ENCODE results near the gene LPIN1.
A peak's percentile ranks its signal among the peaks of the same experiment; 100 is the strongest.

The LPIN1 gene

DNA sequence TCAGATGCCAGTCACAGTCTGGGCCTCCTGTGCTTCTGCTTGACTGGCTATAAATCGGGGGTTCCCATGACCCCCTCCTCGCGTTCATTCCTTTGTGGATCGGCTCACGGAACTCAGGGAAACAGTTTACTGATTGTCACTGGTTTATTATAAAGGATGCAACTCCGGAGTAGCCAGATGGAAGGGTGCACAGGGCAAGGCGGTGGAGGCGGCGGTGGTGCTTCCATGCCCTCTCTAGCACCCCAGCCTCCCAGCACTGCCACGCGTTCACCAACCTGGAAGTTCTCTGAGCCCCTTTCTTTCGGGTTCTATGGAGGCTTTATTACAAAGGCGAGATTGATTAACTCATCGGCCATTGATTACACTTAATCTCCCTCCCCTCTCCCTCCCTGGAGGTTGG, 15.6 kb downstream of the LPIN1 start:
- DNase-seq: no peak

DNA sequence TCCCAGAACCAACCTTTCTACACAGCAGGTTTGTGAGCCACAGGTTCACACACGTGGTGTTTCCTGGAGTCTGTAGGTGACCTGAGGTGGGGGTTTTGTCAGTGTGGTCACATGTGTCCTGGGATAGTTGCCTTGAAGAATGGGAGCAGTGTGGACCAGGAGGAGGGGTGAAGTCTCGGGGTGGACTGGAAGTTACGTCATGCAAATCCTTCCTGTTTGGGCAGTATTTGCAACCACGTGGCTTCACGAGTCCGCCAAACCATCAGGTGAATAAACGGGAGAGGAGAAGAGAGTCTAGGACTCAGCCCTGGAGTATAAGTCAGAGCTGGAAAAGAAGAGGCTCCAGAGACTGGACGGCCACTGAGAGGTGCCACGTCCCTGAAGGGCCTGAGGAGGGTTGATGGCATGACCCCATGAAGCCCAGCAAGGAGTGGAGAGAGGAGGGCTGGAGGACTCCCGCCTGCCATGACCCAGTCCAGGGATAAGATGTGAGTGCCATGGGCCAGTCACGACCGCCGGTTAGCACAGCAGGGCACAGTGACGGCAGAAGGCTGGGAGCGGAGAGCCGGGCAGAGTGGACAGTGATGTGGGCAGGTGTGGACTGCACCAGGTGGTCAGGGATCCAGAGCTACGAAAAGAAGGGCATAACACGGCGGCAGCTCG, 16.5 kb downstream of the LPIN1 start:
- no peak for DNase-seq

DNA sequence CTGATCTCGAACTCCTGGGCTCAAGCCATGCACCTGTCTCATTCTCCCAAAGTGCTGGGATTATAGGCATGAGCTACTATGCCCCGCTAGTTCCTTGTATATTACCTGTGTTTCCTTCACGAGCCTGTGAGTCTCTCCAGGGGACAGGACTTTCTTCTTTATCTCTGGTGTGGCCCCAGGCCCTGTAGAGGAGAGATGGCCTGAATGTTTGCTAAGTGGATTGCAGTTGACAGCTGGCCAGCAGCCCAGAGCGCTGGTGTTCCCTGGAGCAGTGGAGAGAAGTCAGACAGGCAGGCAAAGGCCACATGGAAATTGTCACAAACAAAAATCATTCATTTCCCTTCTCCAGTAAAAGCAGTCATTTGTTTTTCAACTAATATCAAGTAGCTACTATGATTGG, 17.9 kb downstream of the LPIN1 start:
- peak in 3 of 56 donors; percentile 7 to 25 (median 10) for DNase-seq

DNA sequence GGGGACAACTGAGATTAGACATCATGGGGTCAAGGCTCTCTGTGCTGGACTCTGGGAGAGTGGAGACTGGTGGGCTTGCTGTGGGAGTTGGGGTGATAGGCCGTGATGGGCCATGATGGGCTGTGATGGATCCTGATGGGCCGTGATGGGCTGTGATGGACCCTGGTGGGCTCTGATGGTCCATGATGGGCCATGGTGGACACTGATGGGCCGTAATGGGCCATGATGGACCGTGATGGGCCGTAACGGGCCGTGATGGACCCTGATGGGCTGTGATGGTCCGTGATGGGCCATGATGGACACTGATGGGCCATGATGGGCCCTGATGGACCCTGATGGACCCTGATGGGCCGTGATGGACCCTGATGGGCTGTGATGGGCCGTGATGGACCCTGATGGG, 18.5 kb downstream of the LPIN1 start:
- no peak for DNase-seq

DNA sequence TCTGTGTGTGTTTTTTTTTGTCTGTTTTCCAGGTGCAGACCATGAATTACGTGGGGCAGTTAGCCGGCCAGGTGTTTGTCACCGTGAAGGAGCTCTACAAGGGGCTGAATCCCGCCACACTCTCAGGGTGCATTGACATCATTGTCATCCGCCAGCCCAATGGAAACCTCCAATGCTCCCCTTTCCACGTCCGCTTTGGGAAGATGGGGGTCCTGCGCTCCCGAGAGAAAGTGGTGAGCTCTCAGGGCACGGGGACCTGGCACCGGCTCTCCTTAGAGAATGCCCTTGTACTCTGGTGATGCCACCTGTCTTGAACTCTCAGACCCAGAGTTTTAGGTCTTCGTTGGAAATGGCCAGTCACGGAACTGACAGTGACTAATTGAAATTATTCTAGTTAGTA, 19.1 kb downstream of the LPIN1 start:
- DNase-seq: no peak

DNA sequence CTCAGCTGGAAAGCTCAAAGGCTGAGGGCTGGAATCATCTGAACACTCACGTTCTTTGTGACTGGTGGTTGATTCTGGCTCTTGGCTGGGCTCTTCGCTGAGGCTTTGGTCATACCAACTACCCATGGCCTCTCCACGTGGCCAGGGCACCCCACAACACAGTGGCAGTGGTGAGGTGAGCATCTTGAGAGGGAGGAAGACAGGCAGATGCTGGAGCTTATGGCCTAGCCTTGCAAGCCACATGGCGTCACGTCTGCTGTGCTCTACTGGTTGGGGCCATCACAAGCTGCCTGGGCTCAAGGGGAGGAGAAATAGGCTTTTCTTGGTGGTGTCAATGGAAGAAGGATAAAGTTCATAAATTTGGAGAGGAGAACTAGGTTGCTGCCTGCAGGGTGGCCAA, 19.6 kb downstream of the LPIN1 start:
- no peak for DNase-seq

DNA sequence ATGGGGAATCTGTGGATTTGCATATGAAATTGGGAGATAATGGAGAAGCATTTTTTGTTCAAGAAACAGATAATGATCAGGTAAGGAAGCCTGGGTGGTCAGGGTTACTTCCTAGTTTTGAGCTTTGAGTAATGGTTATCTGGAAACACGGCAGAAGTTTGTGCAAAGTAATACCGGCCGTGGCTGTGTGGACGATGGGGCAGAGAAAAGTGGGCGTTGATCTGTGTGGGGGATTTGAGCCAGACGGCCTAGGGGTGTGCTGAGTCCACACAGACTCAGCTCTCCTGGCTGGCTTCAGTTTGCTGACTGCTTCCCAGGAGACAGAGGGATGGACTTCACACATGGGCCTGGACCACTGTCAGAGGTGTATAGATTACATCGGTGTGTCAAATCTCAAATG, 21.3 kb downstream of the LPIN1 start:
- no peak for DNase-seq

DNA sequence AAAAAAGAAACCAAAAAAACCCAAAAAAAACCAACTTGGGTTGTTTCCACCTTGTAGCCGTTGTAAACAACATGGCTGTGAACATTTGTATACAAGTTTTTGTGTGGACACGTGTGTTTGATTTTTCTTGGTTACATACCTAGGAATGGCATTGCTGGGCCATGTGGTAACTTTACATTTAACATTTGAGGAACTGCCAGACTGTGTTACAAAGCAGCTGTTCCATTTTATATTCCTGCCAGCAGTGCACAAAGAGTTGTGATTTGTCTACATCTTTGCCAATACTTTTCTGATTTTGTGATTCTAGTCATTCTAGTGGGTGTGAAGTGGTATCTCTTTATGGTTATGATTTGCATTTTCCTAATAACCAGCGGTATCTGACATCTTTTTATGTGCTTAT, 22.5 kb downstream of the LPIN1 start:
- no peak for DNase-seq

DNA sequence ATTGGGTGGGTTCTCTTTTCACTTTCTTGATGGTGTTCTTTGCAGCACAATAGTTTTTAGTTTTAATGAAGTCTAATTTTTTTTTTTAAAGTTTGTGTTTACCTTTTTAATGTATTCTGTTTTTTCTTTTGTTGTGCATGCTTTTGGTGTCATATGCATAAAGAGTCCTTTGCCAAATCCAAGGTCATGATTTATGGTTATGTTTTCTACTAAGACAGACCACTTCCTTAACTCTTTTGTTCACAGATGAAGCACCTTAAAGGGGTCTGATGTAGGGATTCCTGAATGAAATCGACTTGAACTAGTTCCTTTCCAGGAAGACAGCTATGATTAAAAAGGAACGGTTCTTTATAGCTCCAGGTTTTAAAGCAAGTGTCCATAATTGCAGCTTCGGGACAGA, 23.1 kb downstream of the LPIN1 start:
- DNase-seq: no peak

DNA sequence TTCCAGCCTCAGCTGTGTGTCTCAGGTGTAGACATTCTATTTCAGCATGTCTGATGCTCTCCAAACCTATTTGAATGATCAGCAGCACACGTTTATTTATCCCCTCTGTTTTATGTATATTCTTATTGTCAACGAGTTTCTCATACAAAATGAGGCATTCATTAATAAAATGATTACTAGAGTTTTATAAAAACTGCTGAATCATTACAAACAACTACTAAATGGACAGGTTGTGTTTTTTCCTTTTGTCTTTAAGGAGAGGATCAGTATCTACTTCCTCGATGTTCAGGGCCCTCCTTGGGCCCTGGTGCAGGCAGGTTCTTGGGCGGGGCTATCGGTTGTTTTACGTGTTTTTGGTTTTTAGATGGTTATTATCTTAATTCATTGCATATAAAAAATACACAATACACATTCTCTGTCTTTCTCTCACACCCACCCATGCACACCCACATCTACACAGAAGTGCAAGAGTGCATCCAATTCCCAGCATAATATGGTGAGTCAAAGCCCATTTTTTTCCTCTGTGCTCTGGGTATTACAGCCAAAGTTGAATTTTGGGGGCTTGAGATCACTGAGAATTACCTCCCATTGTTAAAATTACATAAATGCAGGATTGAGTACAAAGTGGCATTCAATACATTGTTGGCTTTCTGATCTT, 24.2 kb downstream of the LPIN1 start:
- DNase-seq: no peak

DNA sequence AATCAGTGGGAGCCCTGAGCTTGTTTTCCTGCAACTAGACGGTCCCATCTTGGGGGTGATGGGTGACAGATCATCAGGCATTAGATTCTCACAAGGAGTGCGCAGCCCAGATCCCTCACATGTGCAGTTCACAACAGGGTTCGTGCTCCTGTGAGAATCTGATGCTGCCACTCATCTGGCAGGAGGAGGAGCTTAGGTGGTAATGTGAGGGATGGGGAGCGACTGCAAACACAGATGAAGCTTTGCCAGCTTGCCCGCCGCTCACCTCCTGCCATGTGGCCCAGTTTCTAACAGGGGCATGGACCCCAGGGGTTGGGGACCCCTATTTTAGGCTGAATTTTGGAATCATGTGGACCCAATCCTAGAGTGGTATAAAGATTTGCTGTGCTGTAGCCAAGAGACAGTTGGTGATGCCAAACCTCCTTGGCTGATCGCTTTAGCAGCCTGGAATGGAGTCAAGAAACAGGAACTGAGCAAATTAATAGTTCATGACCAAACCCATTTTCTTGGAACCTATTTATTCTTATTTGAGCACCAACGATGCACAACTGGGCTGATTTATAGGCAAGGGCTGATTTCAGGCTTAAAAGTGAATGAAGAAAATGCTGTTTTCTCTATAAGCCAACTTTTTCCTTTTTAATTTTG, 25.7 kb downstream of the LPIN1 start:
- DNase-seq: peak in 2 of 56 donors; percentile 25 to 26

DNA sequence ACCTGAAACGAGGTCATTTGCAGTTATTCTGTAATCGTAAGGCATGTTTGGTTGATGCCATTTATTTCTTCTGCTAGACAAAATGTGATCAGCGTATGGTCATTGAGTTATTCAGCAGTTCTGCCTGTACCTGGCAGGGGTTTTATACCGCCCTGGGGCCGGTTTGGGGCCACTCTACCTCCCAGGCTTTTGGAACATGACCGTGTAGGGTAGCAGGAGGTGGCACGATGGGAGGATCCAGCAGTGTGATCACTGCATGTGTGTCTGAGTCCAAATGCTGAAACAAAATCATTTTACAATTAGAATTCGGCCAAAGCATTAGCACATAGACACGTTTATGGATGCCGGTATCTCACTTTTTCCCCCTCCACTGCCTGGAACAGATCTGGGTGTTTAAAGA, 26.7 kb downstream of the LPIN1 start:
- no peak for DNase-seq

DNA sequence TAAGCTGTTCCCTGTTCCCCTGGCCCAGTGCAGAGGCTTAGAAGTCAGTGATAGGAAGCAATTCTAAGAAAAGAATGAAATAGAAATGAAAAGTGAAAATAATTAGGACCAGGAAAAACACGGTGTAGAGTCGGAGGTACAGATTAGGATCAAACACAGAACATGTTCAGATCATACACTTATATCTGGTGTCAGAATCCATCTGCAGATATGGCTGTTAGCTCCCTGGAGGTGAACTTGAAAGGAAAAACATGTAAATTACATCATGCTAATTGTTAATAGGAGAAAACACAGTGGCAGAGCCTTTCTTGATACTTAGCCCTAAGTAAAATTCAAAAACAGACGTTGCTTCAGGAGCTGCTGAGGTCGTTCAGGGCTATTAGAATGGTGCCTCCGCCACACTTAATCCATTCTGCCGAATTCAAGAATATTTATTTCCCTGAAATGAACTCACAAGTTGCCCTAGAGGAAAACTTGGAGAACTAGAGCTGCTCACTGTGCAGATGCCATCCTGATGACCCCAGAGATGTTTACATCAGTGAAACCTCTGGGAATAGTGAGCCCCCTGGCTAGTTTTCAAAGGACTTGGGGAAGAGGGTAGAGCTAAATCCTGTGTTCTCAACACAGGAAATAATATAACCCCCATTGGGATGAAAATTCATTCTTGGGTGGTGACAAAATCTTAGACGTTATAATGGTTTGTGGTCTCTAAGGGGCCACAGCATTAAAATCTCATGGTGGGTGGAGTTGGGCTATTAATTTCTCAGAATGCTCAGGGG, 27.5 kb downstream of the LPIN1 start:
- no peak for DNase-seq

DNA sequence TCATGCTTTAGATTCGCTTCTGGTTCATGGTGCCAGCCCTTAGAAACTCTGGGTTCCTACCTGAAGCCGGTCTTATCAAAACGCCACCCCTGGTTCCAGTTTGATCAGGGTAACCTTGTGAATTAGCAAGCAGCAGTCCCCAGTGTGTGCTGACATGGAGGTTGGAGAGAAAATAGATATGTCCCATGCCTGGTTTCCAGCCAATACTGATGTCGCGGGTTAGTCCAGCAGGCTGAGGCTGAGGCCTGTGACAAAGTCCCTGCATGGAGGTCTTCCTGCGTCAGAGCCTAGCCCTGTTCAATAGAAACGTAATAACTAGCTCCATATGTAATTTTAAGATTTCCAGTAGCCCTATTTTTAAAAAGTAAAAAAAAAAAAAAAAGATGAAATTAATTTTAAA, 28.2 kb downstream of the LPIN1 start:
- DNase-seq: no peak

DNA sequence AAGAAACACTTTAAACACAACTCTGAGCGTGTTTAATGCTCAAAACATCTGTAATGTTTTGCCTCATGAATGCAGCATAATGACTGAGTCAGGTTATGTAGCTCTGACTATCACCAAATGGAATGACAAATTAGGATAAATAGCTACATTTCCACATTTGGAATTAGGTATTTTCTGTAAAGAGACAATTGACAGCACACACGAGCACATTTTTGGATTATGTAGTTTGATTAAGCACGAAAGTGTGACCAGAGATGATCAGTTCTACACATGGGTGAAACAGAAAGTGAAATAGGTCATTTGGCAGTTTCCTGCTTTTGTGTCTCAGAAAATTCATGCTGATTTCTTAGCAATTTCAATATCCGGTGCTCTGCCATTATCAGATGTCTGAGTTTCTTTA, 29.0 kb downstream of the LPIN1 start:
- DNase-seq: no peak

DNA sequence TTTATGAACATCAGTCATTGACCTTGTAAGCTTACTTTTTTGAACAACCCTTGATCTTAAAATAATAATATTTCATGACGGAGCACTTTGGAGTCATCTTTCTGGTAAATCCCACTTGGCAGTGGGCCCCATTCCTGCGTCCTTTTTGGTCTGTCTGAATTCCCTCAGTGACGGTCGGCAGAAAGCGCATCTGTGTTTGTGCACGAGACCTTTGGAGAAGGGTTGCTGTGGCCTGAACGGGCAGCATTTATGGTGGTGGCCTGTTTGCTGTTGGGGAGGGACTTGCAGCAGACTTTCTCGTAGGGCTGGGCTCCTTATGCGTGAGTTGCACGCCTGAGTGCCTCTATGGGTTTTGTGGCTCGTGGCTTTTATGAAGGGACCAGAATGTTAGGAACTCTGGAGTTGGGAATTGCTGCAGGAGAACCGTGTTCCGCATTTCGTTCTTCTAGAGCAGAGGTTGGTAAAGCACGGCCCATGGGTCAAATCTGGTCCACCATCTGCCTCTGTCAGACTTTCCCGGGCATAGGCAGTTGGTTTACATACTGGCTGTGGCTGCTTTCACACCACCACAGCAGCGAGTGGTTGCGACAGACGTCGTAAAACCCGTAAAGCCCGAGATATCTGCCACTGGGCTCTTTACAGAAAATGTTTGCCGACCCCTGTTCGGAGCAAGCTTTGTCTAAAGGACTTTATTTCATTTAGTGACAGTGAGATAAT, 30.8 kb downstream of the LPIN1 start:
- DNase-seq: no peak

DNA sequence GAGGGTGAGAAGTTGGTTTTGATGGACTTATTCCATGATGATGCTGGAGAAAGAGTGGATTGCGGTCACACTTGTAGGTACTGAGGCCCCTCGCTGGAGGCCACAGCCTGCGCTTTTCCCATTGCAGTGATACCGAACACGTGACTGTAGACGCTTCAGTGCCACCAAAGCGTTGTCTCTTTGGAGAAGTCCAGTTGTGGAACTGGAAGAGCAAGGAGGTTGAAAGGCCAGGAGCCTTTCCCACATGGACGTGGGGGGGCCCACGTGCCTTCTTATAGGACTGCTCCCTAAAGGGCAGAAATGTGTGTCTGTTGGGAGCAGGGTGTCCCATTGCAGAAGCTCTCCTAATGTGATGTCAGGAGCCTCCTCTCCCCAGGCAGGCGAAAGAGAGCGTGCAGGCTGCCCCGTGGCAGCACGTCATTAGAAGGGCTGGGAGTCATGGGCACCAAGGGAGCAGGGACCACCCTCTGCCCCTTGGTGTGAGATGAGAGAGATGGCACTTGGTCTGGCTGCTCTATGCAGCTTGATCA, 31.5 kb downstream of the LPIN1 start:
- DNase-seq: no peak

DNA sequence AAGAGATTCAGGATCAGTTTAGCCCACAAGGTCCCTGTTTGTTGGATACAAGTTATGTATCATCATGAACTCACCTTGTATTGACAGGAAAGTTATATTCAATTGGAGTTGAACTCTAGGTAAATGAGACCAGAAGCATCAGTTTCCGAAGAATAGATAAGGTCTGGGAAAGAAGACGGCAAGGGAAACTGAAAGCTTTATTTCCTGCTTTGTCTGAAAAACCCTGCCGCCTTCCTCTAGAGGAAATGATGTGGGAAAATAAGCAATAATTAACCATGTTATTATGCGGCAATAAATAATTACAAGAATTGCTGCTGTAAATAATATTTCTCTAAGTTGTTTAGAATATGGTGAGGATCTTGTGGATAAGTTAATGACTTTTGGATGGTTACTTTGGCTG, 32.0 kb downstream of the LPIN1 start:
- DNase-seq: no peak

DNA sequence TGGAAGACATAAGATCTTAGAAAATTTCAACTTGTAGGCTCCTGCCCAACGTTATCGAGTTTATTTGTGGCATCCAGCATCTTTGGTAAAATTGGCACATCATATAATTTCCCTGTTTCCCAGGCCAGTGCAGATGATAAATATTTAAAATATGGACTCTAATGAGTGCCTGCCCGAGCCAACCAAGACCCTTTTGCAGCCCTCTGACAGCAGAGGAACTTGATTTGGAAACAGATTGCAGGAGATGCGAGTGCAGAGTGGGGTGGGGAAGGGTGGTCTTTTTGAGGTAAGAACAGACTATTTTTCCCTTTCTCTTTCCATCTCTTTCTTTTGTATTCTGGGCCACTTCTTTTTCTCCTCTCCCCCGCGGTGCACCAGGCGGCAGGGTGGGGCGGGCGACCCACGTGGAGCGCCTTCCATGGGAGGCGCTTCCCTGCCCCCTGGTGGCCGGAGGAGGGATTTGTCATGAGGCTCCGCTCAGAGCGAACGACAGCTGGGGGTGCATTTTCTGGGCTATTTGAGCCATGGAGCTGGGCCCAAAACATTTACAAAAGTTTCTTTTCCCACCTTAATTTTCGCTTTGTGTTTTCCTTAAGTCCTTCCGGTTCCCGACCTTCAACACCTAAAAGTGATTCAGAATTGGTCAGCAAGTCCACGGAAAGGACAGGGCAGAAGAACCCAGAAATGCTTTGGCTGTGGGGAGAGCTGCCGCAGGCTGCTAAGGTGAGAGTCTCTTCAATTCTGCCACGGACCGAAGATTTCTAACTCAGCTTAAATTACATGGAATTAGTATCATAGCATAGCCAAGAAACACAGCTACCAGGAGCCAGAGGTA, 32.7 kb downstream of the LPIN1 start:
- peak in 50 of 56 donors; percentile 5 to 85 (median 56) for DNase-seq

DNA sequence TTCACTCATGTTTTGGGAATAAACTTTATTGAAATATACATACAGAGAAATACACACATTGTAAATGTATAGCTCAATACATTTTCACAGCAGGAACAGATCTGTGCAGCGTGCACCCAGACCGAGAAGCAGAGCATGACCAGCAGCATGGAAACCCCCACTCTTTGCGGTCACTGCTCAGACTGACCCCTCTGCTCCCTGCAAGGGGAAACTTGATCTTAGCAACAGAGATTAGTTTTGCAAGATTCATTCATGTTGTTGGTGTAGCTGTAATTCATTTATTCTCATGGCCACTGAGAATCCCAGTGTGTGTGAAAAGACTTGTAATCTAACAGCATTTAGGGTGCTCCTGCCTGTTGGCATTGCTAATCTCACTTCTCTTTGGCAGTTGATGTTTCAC, 35.2 kb downstream of the LPIN1 start:
- no peak for DNase-seq
